NK-92 treated with Interleukin-12 subunit alpha and Interleukin-12 subunit beta, amount 100 ng/mL, for 24 hours (cell line): ENCODE measurements around the gene DBNDD2.

Experiments used
- DNase-seq: peaks from one replicate; lab custom pipeline; 2025; lab: John Stamatoyannopoulos, UW

Gene DBNDD2, protein sequence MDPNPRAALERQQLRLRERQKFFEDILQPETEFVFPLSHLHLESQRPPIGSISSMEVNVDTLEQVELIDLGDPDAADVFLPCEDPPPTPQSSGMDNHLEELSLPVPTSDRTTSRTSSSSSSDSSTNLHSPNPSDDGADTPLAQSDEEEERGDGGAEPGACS

DNA sequence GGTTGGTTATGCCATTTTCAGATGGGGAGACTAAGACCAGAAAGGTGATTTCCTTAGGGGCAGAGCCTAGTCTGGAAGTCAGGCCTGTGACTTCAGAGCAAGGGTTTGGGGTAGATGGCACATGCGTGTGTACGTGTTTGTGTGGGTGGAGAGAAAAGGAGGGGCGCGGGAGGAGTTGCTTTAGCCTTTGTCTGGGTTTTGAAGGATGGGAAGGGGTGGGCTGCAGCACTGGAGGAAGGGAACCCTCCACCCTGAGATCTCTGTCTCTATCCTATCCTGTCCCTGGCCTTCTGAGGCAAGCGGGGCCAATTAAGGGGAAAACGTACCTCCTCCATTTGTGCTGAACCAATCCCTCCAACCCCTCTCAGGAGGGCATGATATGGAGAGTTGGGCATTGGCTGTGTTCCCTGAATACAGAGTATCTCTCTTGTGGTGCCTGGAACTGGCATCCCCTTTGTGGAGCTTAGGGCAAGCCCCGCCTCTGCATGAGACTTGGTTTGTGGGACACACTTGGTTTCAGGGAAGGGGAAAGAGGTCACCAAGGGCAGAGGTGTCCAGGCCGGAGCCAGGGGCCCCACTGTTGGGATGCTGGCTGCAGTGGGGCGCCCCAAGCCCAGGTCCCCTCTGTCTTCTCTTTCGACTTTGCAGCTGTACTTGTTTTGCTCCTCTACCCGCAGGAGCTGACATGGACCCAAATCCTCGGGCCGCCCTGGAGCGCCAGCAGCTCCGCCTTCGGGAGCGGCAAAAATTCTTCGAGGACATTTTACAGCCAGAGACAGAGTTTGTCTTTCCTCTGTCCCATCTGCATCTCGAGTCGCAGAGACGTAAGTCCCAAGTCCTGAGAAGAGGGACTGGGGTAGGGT is at the start of gene DBNDD2:
TSS of gene DBNDD2 (plus strand) at position 507 of the 863 bp plus-strand sequence. CDS start at position 686, 179 bp downstream.
- no peak for DNase-seq

DNA sequence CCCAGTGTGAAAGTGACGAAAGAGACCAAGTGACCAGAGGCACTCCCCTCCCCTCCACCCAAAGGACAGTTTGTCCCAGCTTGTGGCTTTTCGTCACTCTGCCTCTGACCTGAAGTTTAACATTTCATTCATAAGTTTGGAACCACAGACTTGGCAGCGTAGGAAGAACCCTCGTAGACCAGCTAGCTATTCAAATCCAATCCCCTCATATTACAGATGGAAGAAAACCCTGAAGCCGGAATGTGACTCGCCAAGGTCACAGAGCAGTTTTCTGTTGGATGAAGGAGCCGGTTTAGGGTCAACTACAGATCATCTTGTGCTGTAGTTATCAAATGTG is 49.1 kb upstream of the DBNDD2 start:
- no peak for DNase-seq

DNA sequence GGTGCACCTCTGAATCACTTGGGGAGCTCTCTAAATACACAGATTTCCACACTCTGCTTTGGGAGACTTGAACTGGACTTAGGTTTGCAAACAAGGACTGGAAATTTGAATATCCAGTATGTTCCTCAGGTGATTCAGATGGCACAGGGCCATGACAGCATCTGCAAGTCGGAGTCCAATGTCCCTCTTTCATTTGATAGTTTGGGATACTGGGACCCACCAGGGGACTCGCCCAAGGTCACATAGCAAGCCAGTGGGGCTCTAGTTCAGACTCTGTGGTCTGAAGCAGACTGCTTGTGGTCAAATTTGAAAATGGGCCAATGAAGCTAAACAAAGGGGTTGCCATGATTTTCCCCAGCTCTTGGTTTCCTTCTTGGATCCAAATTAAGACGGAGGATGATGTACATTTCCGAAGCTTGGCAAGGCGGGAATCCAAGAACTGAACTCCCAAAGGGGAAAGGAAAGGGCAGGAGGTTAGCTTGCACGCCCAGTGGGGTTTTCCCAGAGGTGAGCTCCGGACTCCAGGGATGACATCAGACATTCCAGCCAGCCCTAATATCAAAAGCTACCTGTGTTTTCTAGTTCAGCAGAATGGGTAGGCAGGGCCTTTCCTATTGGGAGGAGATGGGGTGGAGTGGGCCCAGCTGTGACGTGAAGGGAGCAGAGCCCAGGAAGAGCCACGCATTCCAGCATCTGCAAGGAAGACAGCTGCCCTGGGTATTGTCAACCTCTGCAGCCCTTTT is 48.5 kb upstream of the DBNDD2 start:
- no peak for DNase-seq

DNA sequence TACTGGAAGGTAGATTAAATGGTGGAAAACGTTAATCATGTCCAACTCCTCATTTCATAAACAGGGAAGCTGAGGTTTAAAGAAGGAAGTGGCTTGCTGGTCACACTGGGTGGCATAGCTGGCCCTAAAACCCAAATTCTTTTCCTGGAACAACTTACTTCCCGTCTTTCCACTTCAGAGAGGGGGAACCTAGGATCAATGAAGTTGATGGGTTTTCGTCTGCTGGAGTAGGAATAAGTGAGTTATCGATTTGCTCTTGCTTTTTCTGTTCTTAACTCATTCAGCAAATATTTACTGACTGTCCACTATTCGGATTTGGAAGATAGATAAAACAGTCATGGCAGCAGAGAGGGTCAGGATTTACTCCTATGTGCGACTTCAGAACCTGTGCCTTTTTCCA is 46.3 kb upstream of the DBNDD2 start:
- no peak for DNase-seq

DNA sequence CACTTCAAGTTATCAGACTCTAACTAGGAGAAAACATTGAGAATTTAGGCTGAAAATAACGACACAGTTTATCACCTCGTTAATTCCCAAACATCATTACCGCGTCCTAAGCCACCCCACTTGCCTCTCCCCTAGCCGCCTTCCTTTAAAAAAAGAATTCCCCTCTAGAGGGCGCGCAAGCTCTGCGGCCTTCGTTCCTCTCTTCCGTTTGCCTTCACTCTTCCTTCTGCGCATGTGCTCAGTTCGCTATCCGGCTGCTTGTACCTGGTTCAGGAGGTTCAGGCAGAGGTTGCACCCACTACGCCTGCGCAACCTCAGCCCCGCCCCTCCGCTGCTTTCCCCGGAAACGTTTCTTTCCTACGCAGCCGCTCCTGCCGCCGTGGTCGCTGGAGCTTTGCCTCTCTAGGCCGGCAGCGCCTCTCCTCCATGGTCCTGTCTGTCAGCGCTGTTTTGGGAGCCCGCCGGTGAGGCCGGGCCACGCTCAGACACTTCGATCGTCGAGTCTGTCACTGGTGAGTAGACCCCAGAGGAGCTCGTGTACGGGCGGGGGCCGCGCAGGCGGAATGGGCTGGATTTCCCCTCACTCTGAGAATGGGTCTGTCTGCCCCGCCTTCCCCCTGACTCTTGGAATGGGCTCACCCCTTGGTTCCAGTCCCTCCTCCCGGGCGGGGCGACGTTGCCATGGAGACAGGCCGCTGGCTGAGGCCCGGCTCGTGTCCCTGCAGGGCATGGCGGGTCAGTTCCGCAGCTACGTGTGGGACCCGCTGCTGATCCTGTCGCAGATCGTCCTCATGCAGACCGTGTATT is 45.1 kb upstream of the DBNDD2 start, which contains the start of gene SYS1:
TSS of gene SYS1 (plus strand) at position 353 of the 807 bp plus-strand sequence. CDS start at position 729, 376 bp downstream.
- peak; percentile 99 for DNase-seq

DNA sequence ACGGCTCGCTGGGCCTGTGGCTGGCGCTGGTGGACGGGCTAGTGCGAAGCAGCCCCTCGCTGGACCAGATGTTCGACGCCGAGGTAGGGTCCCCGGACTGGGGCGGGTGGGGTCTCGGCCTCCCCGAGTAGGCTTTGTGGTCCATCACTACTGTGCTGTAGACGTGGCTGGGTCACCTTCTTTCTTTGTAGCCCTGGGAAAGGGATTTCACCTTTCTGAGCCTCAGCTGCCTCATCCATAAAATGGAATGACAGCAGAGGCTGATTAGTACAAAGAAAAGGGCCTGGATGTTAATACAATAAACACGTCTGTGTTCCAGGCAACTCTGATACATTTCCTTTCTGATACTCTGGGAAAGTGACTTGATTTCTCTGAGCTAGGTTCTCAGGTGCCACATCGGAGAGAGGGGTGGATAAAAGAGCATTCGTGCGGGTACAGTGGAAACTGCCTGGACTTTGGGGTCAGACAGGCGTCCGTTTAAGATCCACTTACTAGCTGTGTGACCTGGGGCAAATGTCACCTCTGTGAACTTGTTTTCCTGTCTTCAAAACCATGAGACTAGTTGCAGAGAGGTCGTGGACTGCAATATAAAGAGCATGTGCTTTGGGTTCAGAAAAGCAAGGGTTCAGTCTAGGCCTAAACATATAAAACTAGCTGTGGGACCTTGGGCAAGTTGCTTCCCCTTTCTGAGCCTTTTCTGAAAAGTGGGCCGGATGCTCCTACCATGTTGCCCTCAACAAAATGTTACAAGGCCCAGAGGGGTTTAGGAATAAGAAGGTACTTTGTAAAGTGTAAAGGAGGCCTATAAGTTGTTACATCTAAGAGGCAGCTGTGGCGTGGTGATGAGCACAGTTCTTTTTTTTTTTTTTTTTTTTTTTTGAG is 44.2 kb upstream of the DBNDD2 start:
- DNase-seq, result no peak

DNA sequence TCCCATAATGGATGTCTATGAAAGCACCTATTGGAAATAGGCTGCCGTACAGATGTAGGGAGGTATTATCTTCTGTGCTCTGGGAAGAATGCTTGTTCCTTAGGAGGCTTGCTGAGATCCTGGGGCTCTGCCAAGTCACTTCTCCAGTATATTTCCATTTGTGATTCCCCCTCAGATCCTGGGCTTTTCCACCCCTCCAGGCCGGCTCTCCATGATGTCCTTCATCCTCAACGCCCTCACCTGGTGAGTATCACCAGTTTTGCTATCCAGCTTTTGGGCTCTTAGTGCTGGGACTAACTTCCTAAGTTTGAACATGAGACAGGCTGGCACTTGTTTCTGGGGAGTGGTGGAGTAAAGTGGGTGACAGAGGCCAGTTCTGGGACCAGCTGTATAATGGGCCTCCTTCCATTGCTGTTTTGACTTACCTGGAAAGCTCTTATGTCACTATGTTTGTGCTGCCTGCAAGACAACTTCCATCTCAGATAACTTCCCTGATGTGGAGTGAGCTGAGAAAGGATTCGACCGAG is 42.6 kb upstream of the DBNDD2 start:
- DNase-seq, result no peak

DNA sequence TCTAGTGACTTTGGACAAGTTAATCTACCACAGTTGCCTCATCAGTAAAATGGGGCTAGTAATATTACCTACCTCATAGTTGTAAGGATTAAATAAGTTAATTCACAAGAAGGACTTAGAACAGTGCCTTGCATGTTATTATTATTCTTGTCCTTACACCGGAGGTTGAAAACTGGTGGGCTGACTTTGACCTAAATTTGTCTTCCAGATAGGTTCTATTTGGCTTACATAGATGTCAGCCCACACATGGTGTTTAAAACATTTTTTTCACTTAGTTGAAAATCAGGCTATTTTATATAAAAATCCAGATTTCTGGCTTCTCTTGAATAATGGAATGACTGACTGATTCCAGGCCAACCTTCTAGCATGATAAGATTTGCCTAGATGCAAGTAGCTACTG is 41.9 kb upstream of the DBNDD2 start:
- no peak for DNase-seq

DNA sequence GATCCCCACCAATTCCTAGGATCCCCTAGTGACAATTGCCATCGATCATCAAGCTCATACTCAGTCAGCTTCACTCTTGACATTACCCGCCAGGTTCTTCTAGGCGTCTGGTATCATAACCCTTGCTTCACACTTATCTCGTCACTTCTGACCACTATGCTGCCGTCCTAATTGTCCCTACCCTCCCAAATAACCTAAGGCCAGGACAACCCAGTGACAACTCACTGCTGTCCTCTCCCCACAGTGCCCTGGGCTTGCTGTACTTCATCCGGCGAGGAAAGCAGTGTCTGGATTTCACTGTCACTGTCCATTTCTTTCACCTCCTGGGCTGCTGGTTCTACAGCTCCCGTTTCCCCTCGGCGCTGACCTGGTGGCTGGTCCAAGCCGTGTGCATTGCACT is 41.5 kb upstream of the DBNDD2 start:
- DNase-seq, result no peak

DNA sequence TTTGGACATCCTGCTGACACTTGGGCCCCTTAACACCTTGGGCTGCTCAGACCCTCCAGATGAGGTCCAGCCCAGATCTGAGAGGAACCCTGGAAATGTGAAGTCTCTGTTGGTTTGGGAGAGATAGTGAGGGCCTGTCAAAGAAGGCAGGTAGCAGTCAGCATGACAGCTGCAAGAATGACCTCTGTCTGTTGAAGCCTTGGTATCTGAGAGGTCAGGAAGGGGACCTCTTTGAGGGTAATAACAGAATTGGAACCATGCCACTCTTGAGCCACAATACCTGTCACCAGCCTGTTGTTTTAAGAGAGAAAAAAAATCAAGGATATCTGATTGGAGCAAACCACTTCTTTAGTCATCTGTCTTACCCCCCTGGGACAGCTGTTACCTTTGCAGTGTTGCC is 41.0 kb upstream of the DBNDD2 start:
- DNase-seq, result no peak

DNA sequence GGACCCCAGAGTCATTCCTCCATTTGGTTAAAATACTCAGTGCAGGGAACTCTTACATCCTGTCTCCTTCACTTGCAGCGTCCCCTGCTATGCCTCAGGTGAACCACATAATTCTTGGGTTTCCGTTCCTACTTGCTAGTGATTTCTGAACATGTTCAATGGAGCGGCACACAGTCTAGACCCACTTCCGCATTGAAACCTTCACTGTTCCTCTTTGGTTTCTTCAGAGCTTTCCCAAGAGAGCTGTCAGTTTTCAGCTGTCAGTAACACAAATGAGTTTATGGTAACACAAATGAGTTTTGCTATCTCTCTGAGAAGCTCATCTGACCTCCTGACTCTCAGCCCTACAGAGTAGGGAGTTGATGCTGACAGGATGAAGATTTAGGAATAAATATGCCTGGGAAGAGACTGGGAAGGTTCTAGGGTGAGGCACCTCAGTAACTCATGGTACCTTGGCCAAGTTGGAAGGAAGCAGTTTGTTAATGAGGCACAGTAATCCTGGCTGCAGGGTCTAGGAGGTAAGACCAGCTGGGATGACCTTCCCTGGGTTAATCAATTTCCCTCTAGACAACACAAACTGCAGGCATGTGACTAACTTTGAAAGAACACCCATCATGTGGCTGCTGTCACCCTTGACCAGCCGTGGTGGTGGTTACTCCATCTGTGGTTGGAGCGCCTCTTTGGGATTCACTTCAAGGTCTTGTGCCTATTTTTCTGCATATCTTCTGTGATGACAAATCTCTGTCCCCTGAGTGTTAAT is 39.7 kb upstream of the DBNDD2 start:
- DNase-seq, result no peak

DNA sequence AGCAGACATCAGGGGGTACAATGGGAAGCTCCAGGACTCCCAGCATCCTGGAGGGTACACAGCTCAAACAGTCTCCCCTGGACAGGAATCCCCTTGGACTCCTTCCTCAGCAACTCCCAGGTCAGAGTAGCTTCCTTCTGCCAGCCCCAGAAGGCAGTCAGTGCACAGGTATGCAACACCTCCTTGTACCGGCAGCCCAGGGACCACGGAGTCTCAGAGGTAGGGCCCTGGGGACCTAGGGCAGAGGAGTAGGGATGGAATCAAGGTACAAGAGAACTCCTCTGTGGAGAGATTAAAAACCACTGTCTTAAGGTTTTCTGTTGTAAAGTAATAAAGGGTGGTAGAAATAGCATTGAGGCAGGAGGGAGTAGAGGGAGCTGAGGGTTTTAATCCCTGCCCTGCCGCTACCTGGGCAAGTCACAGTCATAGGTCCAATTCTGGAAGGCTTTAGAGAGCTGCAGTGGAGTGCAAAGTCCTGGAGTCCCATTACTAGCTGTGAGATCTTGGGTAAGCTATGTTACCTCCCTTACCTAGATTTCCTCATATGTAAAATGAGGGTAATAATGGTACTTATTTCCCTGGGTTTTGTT is 37.4 kb upstream of the DBNDD2 start:
- no peak for DNase-seq

DNA sequence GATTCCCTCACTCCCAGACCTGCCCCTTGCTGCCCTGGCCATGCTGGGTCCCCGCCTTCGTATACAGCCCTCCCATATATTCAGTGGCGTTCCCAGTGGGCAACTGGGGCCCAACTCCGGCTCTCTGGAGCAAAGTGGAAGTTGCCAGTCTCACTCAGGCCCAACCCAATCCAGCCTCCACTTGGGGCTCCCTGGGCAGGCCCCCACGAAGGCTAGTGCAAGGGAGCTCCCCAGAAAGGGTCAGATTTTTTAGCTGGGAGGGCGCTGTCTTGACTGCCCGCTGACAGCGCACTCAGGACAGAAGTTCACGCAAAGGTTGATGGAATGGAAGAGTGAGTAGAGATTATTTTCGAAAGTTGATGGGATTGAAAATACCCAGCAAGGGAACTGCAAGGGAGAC is 35.8 kb upstream of the DBNDD2 start:
- DNase-seq, result no peak

DNA sequence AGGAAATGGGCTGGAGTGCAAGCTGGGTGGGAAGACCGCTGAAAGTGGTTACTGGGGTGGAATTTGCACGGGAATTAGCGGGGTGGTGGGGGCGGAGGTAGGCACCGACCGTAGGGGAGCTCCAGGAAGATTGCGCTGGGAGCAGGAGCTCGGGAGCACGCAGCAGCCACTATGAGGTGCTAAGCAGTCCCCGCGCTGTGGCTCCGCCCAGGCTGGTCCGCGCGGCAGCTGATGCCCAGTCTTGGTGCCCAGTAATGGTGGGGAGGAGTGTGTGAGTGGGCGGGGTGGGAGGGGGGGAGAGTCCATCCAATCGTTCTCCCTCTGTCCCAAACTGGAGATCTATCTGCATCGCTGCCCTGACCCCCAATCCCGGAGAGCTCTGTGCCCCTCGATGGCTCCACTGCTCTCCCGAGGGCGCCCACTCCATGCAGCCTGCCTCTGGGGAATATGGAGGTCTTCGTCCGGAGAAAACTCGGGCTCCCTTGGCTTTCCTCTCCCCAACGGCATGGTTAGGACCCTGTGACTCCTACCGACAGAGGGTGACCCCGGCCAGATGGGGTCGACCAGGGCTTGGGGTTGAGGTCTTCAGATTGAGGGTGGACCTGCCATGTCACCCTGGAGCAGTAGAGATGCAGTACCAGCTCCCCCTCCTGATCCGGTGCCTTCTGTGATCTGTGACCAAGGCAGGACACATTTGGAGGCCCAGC is 35.3 kb upstream of the DBNDD2 start:
- DNase-seq, result no peak

DNA sequence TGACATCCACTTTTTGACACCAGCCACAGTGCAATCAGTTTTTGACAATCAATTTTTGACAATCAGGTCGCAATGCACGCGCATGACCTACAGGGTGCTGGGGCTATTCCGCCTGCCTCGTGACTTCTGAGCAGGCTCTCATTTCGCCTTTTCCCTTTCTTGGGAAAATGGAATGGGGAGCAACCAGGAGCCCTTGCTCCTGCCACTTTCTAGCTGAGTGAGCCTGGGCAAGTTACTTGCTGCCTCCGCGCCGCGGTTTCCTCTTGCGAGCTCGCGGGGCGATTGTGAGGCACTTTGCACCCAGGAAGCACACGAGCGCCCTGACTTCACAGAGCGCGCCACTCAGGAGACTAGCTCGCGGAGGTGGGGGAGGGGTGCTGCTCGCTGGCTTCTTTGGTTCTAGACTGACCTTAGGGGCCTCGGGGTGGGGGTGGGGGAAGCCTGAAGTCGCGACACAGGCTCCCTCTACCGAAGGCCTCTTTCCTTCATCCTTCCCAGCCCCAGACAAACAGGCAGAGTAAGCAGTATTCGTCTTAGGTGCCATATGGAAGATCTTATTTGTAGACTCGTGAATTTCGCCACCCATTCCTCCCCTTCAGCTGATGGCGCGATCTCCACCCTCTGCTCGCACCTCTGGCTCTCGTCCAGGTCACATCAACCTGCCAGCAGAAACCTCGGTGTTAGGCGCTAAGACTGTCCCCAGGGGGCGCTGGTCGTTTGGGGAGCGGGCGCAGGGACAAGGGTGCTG is 34.6 kb upstream of the DBNDD2 start:
- DNase-seq, result peak; percentile 48

DNA sequence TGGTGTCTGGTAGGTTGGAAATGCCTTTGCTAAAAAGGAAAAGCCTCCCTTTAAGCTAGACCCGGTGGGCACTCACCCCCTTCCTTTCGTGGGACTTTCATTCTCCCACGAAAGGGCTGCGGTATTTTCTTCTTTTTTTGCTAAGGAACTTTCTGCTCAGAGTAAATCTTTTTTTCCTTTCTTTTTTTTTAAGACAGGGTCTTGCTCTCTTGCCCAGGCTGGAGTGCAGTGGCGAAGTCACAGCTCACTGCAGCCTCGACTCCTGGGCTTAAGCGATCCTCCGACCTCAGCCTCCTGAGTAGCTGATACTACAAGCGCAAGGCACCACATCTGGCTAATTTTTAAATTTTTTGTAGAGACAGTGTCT is 34.0 kb upstream of the DBNDD2 start:
- no peak for DNase-seq

DNA sequence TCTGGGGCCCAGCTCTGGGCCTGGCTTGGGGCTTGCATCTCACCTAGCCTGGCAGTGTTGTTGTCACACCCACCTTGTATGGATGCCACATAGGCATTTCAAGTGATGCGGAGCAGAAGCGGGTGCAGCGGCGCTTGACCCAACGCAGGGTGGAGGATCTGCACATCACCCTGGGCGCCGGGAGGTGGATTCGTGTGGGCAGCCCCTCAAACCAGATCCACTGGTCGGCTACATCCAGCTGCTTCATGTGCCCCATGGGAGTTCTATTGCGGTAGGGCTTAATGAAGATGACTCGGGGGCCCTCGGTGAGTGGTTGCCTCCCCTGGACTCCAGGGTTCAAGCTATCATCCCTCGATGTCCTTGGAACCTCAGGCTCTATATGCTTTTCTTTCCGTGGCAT is 33.1 kb upstream of the DBNDD2 start:
- no peak for DNase-seq

DNA sequence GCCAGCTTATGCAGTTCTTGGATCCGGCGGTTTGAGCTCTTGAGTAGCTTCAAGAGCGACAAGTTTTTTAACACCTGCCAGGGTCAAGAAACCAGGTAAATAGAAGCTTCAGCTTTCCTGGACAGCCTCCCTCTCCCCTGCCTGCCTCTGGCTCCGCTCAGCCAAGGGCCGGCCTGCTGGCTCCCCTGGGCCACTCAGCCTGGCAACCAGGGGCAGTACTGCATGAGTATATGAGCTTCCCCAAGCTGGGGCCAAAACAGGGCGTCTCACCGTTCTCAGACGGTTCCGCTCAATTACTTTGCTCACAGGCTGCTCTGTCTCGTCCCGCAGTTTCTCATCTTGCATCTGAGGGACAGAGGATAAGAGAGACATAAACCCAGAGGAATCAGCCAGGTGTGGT is 30.8 kb upstream of the DBNDD2 start:
- no peak for DNase-seq
